ENCODE results near the gene HSPA12B. TPM values are rescaled to one million over a fixed set of nuclear protein-coding genes. Genes with fewer than 3 reads are reported as not detected.

HSPA12B gene
- polyA plus RNA-seq, 1 donor from 2014 or later, result not detected

GRCh38 chr20:3786665-3787323, 54.3 kb downstream of the HSPA12B start, which contains the start of gene CENPB:
CENPB (minus strand) TSS chr20:3786740; CDS start chr20:3786483, 257 bp downstream.
- TF ChIP-seq MXI1 (conservative IDR thresholded peaks at IDR 0.05; ENCODE audit: poor library complexity, severe bottlenecking) (no peak), RAD21 (conservative IDR thresholded peaks at IDR 0.05) (peak; percentile 71), EZH2 (IDR thresholded peaks at IDR 0.05; ENCODE audit: borderline replicate concordance, insufficient read depth, low read length, poor library complexity, severe bottlenecking) (no peak), CTCF (IDR thresholded peaks at IDR 0.05; ENCODE audit: poor library complexity, severe bottlenecking) (peak; percentile 75), TAF1 (IDR thresholded peaks at IDR 0.05; ENCODE audit: low read depth) (no peak), POLR2AphosphoS5 (IDR thresholded peaks at IDR 0.05) (peak; percentile 77), EP300 (conservative IDR thresholded peaks at IDR 0.05; ENCODE audit: poor library complexity, severe bottlenecking) (no peak), SMC3 (conservative IDR thresholded peaks at IDR 0.05; ENCODE audit: poor library complexity) (peak; percentile 63), REST (IDR thresholded peaks at IDR 0.05; ENCODE audit: borderline replicate concordance) (no peak)
- Histone ChIP-seq H3F3A (ENCODE audit: insufficient read depth, low read length, poor library complexity, severe bottlenecking) (no peaks in the 10 kb centered on the region), H3K4me2 (ENCODE audit: low read length) (peak within 1 kb of the TSS; percentile 84), H2AFZ (ENCODE audit: low read depth, low read length) (peak within 1 kb of the TSS; percentile 73), H3K27ac (ENCODE audit: low read length) (peak within 1 kb of the TSS; percentile 79), H3K9me2 (ENCODE audit: insufficient read depth, low read length) (no peaks in the 10 kb centered on the region), H3K9me3 (ENCODE audit: low read length) (no peaks in the 10 kb centered on the region), H3K27me3 (ENCODE audit: insufficient read depth, low read depth, low read length) (no peaks in the 10 kb centered on the region), H3K4me3 (ENCODE audit: low read length) (peak within 1 kb of the TSS; percentile 82), H3K36me3 (ENCODE audit: insufficient read depth, low read length) (no peaks in the 10 kb centered on the region), H3K79me2 (replicated peaks; ENCODE audit: insufficient read depth, low read length) (peaks cover 10% of the 10 kb centered on the region), H4K20me1 (ENCODE audit: insufficient read depth) (no peaks in the 10 kb centered on the region), H3K9ac (ENCODE audit: low read length) (peak within 1 kb of the TSS; percentile 75)

- no peak for TF ChIP-seq POLR2AphosphoS5 (IDR thresholded peaks at IDR 0.05)
- no peak for TF ChIP-seq EP300 (conservative IDR thresholded peaks at IDR 0.05; ENCODE audit: poor library complexity, severe bottlenecking)
- TF ChIP-seq EZH2 (IDR thresholded peaks at IDR 0.05; ENCODE audit: borderline replicate concordance, insufficient read depth, low read length, poor library complexity, severe bottlenecking), result no peak
- no peak for TF ChIP-seq CTCF (IDR thresholded peaks at IDR 0.05; ENCODE audit: poor library complexity, severe bottlenecking)
- TF ChIP-seq TAF1 (IDR thresholded peaks at IDR 0.05; ENCODE audit: low read depth), result no peak
- TF ChIP-seq RAD21 (conservative IDR thresholded peaks at IDR 0.05), result no peak
- no peak for TF ChIP-seq SMC3 (conservative IDR thresholded peaks at IDR 0.05; ENCODE audit: poor library complexity)
- no peak for TF ChIP-seq REST (IDR thresholded peaks at IDR 0.05; ENCODE audit: borderline replicate concordance)
- no peak for TF ChIP-seq MXI1 (conservative IDR thresholded peaks at IDR 0.05; ENCODE audit: poor library complexity, severe bottlenecking)
- no peaks in the 10 kb centered on the region for H3F3A ChIP-seq (ENCODE audit: insufficient read depth, low read length, poor library complexity, severe bottlenecking)
- no peaks in the 10 kb centered on the region for H3K9me3 ChIP-seq (ENCODE audit: low read length)
- peak overlapping the region; percentile 84 for H3K4me2 ChIP-seq (ENCODE audit: low read length)
- no peaks in the 10 kb centered on the region for H3K9me2 ChIP-seq (ENCODE audit: insufficient read depth, low read length)
- peak overlapping the region; percentile 56 for H3K27ac ChIP-seq (ENCODE audit: low read length)
- H2AFZ ChIP-seq (ENCODE audit: low read depth, low read length), result peak overlapping the region; percentile 73
- no peaks in the 10 kb centered on the region for H3K36me3 ChIP-seq (ENCODE audit: insufficient read depth, low read length)
- peak overlapping the region; percentile 49 for H3K9ac ChIP-seq (ENCODE audit: low read length)
- no peaks in the 10 kb centered on the region for H4K20me1 ChIP-seq (ENCODE audit: insufficient read depth)
- no peaks in the 10 kb centered on the region for H3K27me3 ChIP-seq (ENCODE audit: insufficient read depth, low read depth, low read length)
- peaks cover 10% of the 10 kb centered on the region for H3K79me2 ChIP-seq (replicated peaks; ENCODE audit: insufficient read depth, low read length)
- peak overlapping the region; percentile 65 for H3K4me3 ChIP-seq (ENCODE audit: low read length)
These were observed 55.0 kb downstream of the HSPA12B start for GRCh38 chr20:3787324-3788014.
